Prostate gland (tissue), 2 donors: Measurements from ENCODE around the gene NFE2L3. TPM values are rescaled to one million over a fixed set of nuclear protein-coding genes. Genes with fewer than 3 reads are reported as not detected.
"Not testable (repeated sequence)": the region's sequence is repeated elsewhere in the genome, so short reads cannot be mapped to it uniquely, and the experiment has no call there.

Experiments used
- DNase-seq: peaks from one replicate; pipeline ENCODE4 v3.0.0-alpha.2; 2019; ENCODE audit warnings: low spot score
- H3K27ac ChIP-seq, 2 donors: fragments of 200-600 bp; sonication (generic); 2 replicates each; pipeline ENCODE4 v1.5.1; 2017 to 2019
- H3K27me3 ChIP-seq: fragments of 200-600 bp; sonication (generic); replicated peaks from 2 replicates; pipeline ENCODE4 v1.5.1; 2019; ENCODE audit not compliant: insufficient read depth
- H3K36me3 ChIP-seq, 2 donors: fragments of 200-600 bp; sonication (generic); 1 replicate in 1 of 2; 2 replicates in 1 of 2; pipeline versions ENCODE4 v1.5.1 to v1.8.1; 2017 to 2019
- H3K4me1 ChIP-seq: fragments of 200-600 bp; sonication (generic); replicated peaks from 2 replicates; pipeline ENCODE4 v1.5.1; 2019
- H3K4me3 ChIP-seq, 2 donors: fragments of 200-600 bp; sonication (generic); 2 replicates each; pipeline ENCODE4 v1.5.1; 2017 to 2019
- H3K9me3 ChIP-seq: fragments of 200-600 bp; sonication (generic); 2 replicates; pipeline ENCODE4 v1.5.1; 2017
- POLR2A ChIP-seq: fragments of 450-650 bp; IDR thresholded peaks from one replicate; pipeline ENCODE4 v1.6.1; 2016; ENCODE audit warnings: antibody characterized with exemption, mild to moderate bottlenecking
- POLR2AphosphoS5 ChIP-seq: sonication (generic); formaldehyde crosslinking; IDR thresholded peaks from one replicate; pipeline ENCODE4 v1.6.1; 2017; ENCODE audit warnings: antibody characterized with exemption
- WGBS: methylation state at CpG from one replicate; pipeline ENCODE4 v1.1.5; 2018; 5-methylcytosine and 5-hydroxymethylcytosine counted together
- intact Hi-C: fragments of 100-400 bp; cut with DNase I; formaldehyde crosslinking; loops from one replicate; pipeline ENCODE4 v1.14.2; 2022
- total RNA-seq, 2 donors: library from RNA; depleted of rRNA; stranded (reverse); fragments of >200 nt; gene quantifications; one replicate each; pipeline ENCODE4 v1.1.0, GENCODE V29; 2016
- TF ChIP-seq, protein P1 (sequence below), 4 experiments: fragments of 200-600 bp in 2 of 4; fragments of 450-650 bp in 2 of 4; sonication (generic) in 2 of 4; IDR thresholded peaks; 1 replicate in 3 of 4; 2 replicates in 1 of 4; pipeline ENCODE4 v1.5.1; 2016 to 2019; ENCODE audit warnings: antibody characterized with exemption in 4 of 4, mild to moderate bottlenecking in 2 of 4, moderate library complexity in 2 of 4

NFE2L3 gene
- total RNA-seq, 2 donors from 2014 or later = 2.0 to 4.3 TPM

- 100% methylated on average over 1 of the region's 1 CpG for WGBS
- Histone ChIP-seq H3K27ac (no peak overlapping the region), H3K4me1 (no peaks in the 10 kb centered on the region), H3K27me3 (no peaks in the 10 kb centered on the region), H3K4me3 (no peak overlapping the region), H3K9me3 (no peaks in the 10 kb centered on the region), H3K36me3 (no peaks in the 10 kb centered on the region)
- intact Hi-C loops = no loop called here
- TF ChIP-seq, protein P1, sequence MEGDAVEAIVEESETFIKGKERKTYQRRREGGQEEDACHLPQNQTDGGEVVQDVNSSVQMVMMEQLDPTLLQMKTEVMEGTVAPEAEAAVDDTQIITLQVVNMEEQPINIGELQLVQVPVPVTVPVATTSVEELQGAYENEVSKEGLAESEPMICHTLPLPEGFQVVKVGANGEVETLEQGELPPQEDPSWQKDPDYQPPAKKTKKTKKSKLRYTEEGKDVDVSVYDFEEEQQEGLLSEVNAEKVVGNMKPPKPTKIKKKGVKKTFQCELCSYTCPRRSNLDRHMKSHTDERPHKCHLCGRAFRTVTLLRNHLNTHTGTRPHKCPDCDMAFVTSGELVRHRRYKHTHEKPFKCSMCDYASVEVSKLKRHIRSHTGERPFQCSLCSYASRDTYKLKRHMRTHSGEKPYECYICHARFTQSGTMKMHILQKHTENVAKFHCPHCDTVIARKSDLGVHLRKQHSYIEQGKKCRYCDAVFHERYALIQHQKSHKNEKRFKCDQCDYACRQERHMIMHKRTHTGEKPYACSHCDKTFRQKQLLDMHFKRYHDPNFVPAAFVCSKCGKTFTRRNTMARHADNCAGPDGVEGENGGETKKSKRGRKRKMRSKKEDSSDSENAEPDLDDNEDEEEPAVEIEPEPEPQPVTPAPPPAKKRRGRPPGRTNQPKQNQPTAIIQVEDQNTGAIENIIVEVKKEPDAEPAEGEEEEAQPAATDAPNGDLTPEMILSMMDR (IDR thresholded peaks at IDR 0.05) = no peak
- TF ChIP-seq POLR2A (no peak), POLR2AphosphoS5 (no peak)
- no peak for DNase-seq
Observed at GRCh38 chr7:26170663-26171062, 18.7 kb downstream of the NFE2L3 start.

GRCh38 chr7:26171601-26172000 lies 19.6 kb downstream of the NFE2L3 start:
- Histone ChIP-seq H3K4me1 (no peaks in the 10 kb centered on the region), H3K27ac (no peak overlapping the region), H3K36me3 (no peaks in the 10 kb centered on the region), H3K4me3 (no peak overlapping the region), H3K27me3 (no peaks in the 10 kb centered on the region), H3K9me3 (no peaks in the 10 kb centered on the region)
- no peak for DNase-seq
- TF ChIP-seq POLR2A = no peak
- TF ChIP-seq, protein P1 (IDR thresholded peaks at IDR 0.05) = no peak
- no peak for TF ChIP-seq POLR2AphosphoS5
- 100% methylated on average over 2 of the region's 2 CpGs for WGBS
- intact Hi-C loops = no loop called here

GRCh38 chr7:26172048-26172447 lies 20.1 kb downstream of the NFE2L3 start:
- intact Hi-C loops = no loop called here
- Histone ChIP-seq H3K27ac (no peak overlapping the region), H3K4me3 (no peak overlapping the region), H3K9me3 (no peaks in the 10 kb centered on the region), H3K4me1 (no peaks in the 10 kb centered on the region), H3K36me3 (no peaks in the 10 kb centered on the region), H3K27me3 (no peaks in the 10 kb centered on the region)
- no peak for DNase-seq
- TF ChIP-seq, protein P1 (IDR thresholded peaks at IDR 0.05) = no peak
- TF ChIP-seq POLR2A = no peak
- no peak for TF ChIP-seq POLR2AphosphoS5
- 88% methylated on average over 1 of the region's 1 CpG for WGBS

DNA sequence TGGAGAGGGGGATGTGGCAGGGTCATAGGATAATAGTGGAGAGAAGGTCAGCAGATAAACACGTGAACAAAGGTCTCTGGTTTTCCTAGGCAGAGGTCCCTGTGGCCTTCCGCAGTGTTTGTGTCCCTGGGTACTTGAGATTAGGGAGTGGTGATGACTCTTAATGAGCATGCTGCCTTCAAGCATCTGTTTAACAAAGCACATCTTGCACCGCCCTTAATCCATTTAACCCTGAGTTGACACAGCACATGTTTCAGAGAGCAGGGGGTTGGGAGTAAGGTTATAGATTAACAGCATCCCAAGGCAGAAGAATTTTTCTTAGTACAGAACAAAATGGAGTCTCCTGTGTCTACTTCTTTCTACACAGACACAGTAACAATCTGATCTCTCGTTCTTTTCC lies 23.9 kb downstream of the NFE2L3 start:
- H3K4me1 ChIP-seq, H3K36me3 ChIP-seq, H3K4me3 ChIP-seq, H3K27me3 ChIP-seq, H3K27ac ChIP-seq, H3K9me3 ChIP-seq, DNase-seq, intact Hi-C loops: not testable (repeated sequence)
- WGBS = 90% methylated on average over 2 of the region's 4 CpGs

DNA sequence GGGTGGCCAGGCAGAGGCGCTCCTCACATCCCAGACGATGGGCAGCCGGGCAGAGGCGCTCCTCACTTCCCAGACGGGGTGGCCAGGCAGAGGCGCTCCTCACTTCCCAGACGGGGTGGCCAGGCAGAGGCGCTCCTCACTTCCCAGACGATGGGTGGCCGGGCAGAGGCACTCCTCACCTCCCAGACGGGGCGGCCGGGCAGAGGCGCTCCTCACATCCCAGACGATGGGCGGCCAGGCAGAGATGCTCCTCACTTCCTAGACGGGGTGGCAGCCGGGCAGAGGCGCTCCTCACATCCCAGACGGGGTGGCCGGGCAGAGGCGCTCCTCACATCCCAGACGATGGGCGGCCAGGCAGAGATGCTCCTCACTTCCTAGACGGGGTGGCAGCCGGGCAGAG lies 24.7 kb downstream of the NFE2L3 start:
- H3K4me1 ChIP-seq, H3K27ac ChIP-seq, H3K9me3 ChIP-seq, H3K4me3 ChIP-seq, intact Hi-C loops, H3K27me3 ChIP-seq, H3K36me3 ChIP-seq, DNase-seq: not testable (repeated sequence)
- 93% methylated on average over 15 of the region's 26 CpGs for WGBS

DNA sequence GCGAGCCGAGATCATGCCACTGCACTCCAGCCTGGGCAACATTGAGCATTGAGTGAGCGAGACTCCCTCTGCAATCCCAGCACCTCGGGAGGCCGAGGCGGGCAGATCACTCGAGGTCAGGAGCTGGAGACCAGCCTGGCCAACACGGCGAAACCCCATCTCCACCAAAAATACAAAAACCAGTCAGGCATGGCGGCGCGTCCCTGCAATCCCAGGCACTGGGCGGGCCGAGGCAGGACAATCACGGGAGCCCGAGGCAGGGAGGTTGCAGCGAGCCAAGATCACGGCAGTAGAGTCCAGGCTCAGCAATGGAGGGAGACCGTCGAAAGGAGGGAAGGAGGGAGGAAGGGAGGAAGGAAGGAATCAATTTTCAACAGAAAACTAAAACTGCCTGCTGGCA lies 25.3 kb downstream of the NFE2L3 start:
- intact Hi-C loops, DNase-seq, H3K27me3 ChIP-seq, H3K4me3 ChIP-seq, H3K36me3 ChIP-seq, H3K9me3 ChIP-seq, H3K4me1 ChIP-seq, H3K27ac ChIP-seq: not testable (repeated sequence)
- WGBS = 91% methylated on average over 20 of the region's 20 CpGs
